PC-9 (cell line): Measurements from ENCODE around the gene PRKAG2. TPM values are rescaled to one million over a fixed set of nuclear protein-coding genes. Genes with fewer than 3 reads are reported as not detected.

Experiments used
- BruUV-seq: library from RNA; stranded (reverse); fragments of 400-500 nt; replicated peaks from 2 replicates; lab custom pipeline; 2021; lab: Mats Ljungman, UMichigan
- CTCF ChIA-PET: fragments of 300-600 bp; sonication (Branson Sonifier 250); formaldehyde crosslinking; loops from one replicate; lab custom pipeline; 2022; ENCODE audit warnings: antibody characterized with exemption; lab: Charles Lee
- POLR2A ChIA-PET: fragments of 300-600 bp; sonication (Branson Sonifier 250); formaldehyde crosslinking; loops from one replicate; lab custom pipeline; 2022; ENCODE audit warnings: antibody characterized with exemption; ENCODE audit not compliant: unreplicated experiment; lab: Charles Lee
- DNase-seq, 2 experiments: peaks; one replicate each; pipeline versions ENCODE4 v3.0.0 to v3.0.0-alpha.2; 2015 to 2022; ENCODE audit warnings: mixed read lengths in 1 of 2
- H2AFZ ChIP-seq: fragments of 200-600 bp; sonication (generic); 2 replicates; pipeline ENCODE4 v1.8.1; 2017; ENCODE audit warnings: antibody characterized with exemption
- H3F3A ChIP-seq: fragments of 200-600 bp; sonication (generic); 2 replicates; pipeline ENCODE4 v1.8.1; 2017; ENCODE audit warnings: antibody characterized with exemption, mild to moderate bottlenecking, low read depth; ENCODE audit not compliant: insufficient read depth
- H3K27ac ChIP-seq: fragments of 200-600 bp; sonication (generic); 2 replicates; pipeline ENCODE4 v1.6.1; 2016; ENCODE audit warnings: mixed run types
- H3K27me3 ChIP-seq: fragments of 200-600 bp; sonication (generic); 2 replicates; pipeline ENCODE4 v1.6.1; 2016; ENCODE audit warnings: low read depth, mixed run types; ENCODE audit not compliant: insufficient read depth
- H3K36me3 ChIP-seq: fragments of 200-600 bp; sonication (generic); 2 replicates; pipeline ENCODE4 v1.6.1; 2016; ENCODE audit warnings: low read depth, mixed run types
- H3K4me1 ChIP-seq: fragments of 200-600 bp; sonication (generic); replicated peaks from 2 replicates; pipeline ENCODE4 v1.6.1; 2016; ENCODE audit warnings: mixed run types; ENCODE audit not compliant: insufficient read depth
- H3K4me2 ChIP-seq: fragments of 200-600 bp; sonication (generic); 2 replicates; pipeline ENCODE4 v1.6.1; 2017; ENCODE audit warnings: mixed run types
- H3K4me3 ChIP-seq: fragments of 200-600 bp; sonication (generic); 2 replicates; pipeline ENCODE4 v1.6.1; 2016; ENCODE audit warnings: mixed run types
- H3K79me2 ChIP-seq: fragments of 200-600 bp; sonication (generic); 2 replicates; pipeline ENCODE4 v1.6.1; 2017; ENCODE audit warnings: low read depth, mixed run types
- H3K9me2 ChIP-seq: fragments of 200-600 bp; sonication (generic); 2 replicates; pipeline ENCODE4 v1.8.1; 2017; ENCODE audit warnings: mild to moderate bottlenecking; ENCODE audit not compliant: insufficient read depth
- H3K9me3 ChIP-seq: fragments of 200-600 bp; sonication (generic); 2 replicates; pipeline ENCODE4 v1.8.1; 2016; ENCODE audit warnings: low read depth; ENCODE audit not compliant: insufficient read depth
- H4K20me1 ChIP-seq: fragments of 200-600 bp; sonication (generic); 2 replicates; pipeline ENCODE4 v1.8.1; 2017; ENCODE audit not compliant: insufficient read depth
- CTCF ChIP-seq: fragments of 200-600 bp; sonication (generic); conservative IDR thresholded peaks from 2 replicates; pipeline ENCODE4 v1.6.1; 2017; ENCODE audit warnings: mixed run types, antibody characterized with exemption, mild to moderate bottlenecking, moderate library complexity
- EZH2 ChIP-seq: fragments of 200-600 bp; sonication (generic); IDR thresholded peaks from 2 replicates; pipeline ENCODE4 v1.8.0; 2017; ENCODE audit warnings: antibody characterized with exemption, low read depth
- intact Hi-C: fragments of 100-400 bp; cut with micrococcal nuclease; formaldehyde crosslinking; loops from one replicate; pipeline ENCODE4 v1.10.0; 2022; ENCODE audit not compliant: unreplicated experiment
- total RNA-seq: library from RNA; stranded (reverse); gene quantifications from 2 replicates; pipeline ENCODE4 v1.2.3, GENCODE V29; 2021

The PRKAG2 gene
- total RNA-seq, 1 experiment from 2014 or later, result 37.3 TPM

DNA sequence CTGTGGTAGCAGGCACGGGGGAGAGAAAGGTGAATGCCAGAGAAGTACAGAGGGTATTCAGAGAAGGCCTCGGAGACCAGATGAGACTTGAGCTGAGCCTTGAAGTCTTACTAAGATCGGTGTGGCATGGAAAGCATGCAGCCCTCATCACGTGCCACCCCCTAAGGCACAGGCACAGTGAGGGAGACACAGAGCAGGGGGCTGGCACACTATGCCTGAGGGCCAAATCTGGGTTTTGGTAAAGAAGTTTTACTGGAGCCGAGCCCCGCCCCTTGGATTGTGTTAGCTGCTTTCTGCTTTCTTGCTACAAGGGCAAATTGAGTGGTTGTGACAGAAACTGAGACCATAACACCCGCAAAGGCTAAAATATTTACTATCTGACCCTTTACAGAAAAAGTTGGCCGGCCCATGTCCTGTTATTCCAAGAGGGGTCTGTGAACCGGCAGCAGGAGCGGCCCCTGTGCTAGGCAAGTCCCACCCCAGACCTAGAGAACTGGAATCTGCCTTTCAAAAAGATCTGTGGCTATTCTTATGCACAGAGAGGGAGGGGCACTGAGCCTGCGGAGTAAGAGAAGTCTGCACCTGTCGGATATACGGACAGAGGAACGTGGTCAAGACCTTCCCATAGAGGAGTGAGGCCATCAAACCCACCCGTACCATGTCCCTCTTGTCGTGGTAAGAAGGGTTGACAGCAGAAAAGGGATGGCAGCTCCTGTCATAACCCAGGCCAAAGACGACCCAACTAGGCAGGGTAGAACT lies 247.9 kb downstream of the PRKAG2 start:
- Histone ChIP-seq H3K27me3 (no peaks in the 10 kb centered on the region), H3K9me3 (no peaks in the 10 kb centered on the region), H3K4me3 (no peak overlapping the region), H3K27ac (no peak overlapping the region), H3K79me2 (peaks cover 55% of the 10 kb centered on the region), H3F3A (peaks cover 42% of the 10 kb centered on the region), H3K36me3 (no peaks in the 10 kb centered on the region; the same call in none of the 2 replicates), H4K20me1 (peaks cover 5% of the 10 kb centered on the region), H3K4me1 (peaks cover 24% of the 10 kb centered on the region), H3K9me2 (no peaks in the 10 kb centered on the region), H2AFZ (no peak overlapping the region), H3K4me2 (no peak overlapping the region)
- intact Hi-C loops, result no loop called here
- no peak for TF ChIP-seq CTCF
- no peak for TF ChIP-seq EZH2
- ChIA-PET POLR2A (no interaction called here), CTCF (interaction anchor here (0.9 kb wide), 1 partner anchor 9 kb away, joined by 3 read pairs; no protein-coding TSS in a partner anchor)
- no peak for DNase-seq
- no TSS peak for BruUV-seq

DNA sequence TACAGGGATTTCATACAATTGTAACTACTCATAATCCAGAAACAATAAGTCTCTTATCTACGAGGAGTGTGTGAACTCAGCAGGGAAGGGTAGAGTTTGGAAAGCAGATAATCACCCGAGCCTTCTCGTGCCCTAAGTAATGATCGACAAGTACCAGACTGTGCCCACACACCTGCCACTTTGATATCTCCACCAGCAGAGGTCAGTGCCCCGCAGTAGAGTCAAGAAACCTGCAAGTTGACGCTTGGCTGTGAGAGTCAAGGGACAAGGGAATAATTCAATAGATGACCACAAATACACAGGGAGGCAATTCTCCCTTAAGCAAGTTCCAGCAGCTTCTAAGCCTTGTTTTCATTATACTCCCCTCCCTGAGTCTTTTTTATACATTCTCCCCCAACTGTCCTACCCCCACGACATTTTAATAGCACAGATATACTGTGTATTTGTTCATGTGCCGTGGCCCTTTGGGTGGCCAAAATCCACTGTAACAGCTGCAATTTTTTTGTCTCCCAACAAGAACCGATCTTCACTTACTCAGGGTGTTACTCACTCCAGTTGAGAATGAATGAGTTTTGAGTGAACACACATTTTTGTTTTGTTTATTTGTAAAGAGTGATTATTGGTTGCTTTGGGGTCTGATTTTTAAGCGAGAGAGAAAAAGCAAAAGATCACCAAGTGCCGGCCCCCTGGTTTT lies 250.3 kb downstream of the PRKAG2 start:
- TF ChIP-seq EZH2 (no peak), CTCF (peak; percentile 65)
- no peaks in the 10 kb centered on the region; the same call in none of the 2 replicates for H3K36me3 ChIP-seq
- peaks cover 16% of the 10 kb centered on the region for H3K4me1 ChIP-seq
- BruUV-seq, result no TSS peak
- no peaks in the 10 kb centered on the region for H3K9me3 ChIP-seq
- peaks cover 30% of the 10 kb centered on the region; the same call in 1 of the 2 replicates for H3F3A ChIP-seq
- no peaks in the 10 kb centered on the region for H3K27me3 ChIP-seq
- ChIA-PET POLR2A (no interaction called here), CTCF (interaction anchor here (0.6 to 1.7 kb wide), 2 partner anchors 92 to 127 kb away, joined by 4 to 5 read pairs; no protein-coding TSS in a partner anchor)
- H3K4me3 ChIP-seq, result no peak overlapping the region
- H2AFZ ChIP-seq, result no peak overlapping the region
- intact Hi-C loops, result loop anchor here (1.0 kb wide), 1 partner anchor 133 kb away; no protein-coding TSS in a partner anchor
- H4K20me1 ChIP-seq, result peaks cover 5% of the 10 kb centered on the region
- DNase-seq, result peak; percentile 37 to 55
- no peak overlapping the region for H3K27ac ChIP-seq
- H3K9me2 ChIP-seq, result no peaks in the 10 kb centered on the region
- peaks cover 78% of the 10 kb centered on the region for H3K79me2 ChIP-seq
- no peak overlapping the region for H3K4me2 ChIP-seq

DNA sequence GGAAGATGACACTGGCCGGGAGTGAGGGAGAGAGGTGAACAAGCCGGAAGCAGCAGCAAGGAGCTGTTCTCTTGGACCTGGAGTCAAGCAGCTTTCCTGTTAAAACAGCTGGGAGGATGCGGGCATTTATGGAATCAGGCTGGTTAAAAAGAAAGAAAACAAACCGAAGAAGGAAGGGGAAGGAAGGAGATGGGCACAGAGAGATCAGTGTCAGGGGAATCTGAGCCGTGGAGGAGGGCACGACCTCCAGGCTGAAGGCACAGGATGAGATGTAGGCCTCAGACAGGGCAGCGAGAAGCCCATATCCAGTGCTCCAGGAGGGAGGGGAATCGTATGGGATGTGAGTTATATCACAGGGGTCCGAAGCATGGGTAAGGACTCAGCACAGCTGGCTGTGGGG lies 251.3 kb downstream of the PRKAG2 start:
- H4K20me1 ChIP-seq, result peaks cover 3% of the 10 kb centered on the region
- H3K9me2 ChIP-seq, result no peaks in the 10 kb centered on the region
- TF ChIP-seq CTCF (no peak), EZH2 (no peak)
- no TSS peak for BruUV-seq
- intact Hi-C loops, result loop anchor here (1.0 kb wide), 1 partner anchor 134 kb away; no protein-coding TSS in a partner anchor
- H2AFZ ChIP-seq, result no peak overlapping the region
- POLR2A ChIA-PET, result interaction anchor here (0.6 kb wide), 1 partner anchor 28 kb away, joined by 19 read pairs; no protein-coding TSS in a partner anchor
- no peak overlapping the region for H3K4me3 ChIP-seq
- no peaks in the 10 kb centered on the region for H3K27me3 ChIP-seq
- peaks cover 73% of the 10 kb centered on the region for H3K79me2 ChIP-seq
- H3K36me3 ChIP-seq, result no peaks in the 10 kb centered on the region; the same call in none of the 2 replicates
- CTCF ChIA-PET, result interaction anchor here (0.6 to 1.7 kb wide), 2 partner anchors 93 to 128 kb away, joined by 4 to 5 read pairs; no protein-coding TSS in a partner anchor
- peaks cover 20% of the 10 kb centered on the region; the same call in 1 of the 2 replicates for H3F3A ChIP-seq
- no peak overlapping the region for H3K4me2 ChIP-seq
- no peak overlapping the region for H3K27ac ChIP-seq
- no peak for DNase-seq
- H3K4me1 ChIP-seq, result peaks cover 12% of the 10 kb centered on the region
- H3K9me3 ChIP-seq, result no peaks in the 10 kb centered on the region
